AG08395 (cell line): ENCODE results near the gene RAB11B.
"Not testable (repeated sequence)": the region's sequence is repeated elsewhere in the genome, so short reads cannot be mapped to it uniquely, and the experiment has no call there.

Experiments used
- DNase-seq: peaks from one replicate; pipeline ENCODE4 v3.0.0; 2012; ENCODE audit warnings: mixed read lengths, low spot score

The RAB11B gene

GRCh38 chr19:8370176-8371010, 19.8 kb upstream of the RAB11B start:
- DNase-seq: no peak

GRCh38 chr19:8371011-8371804, 19.0 kb upstream of the RAB11B start:
- no peak for DNase-seq

- no peak for DNase-seq
Measured at GRCh38 chr19:8373867-8374813, 16.0 kb upstream of the RAB11B start.

GRCh38 chr19:8375766-8376165, 14.4 kb upstream of the RAB11B start:
- not testable (repeated sequence) for DNase-seq

GRCh38 chr19:8376373-8376974, 13.7 kb upstream of the RAB11B start:
- not testable (repeated sequence) for DNase-seq

- DNase-seq: no peak
Measured at GRCh38 chr19:8377598-8377997, 12.6 kb upstream of the RAB11B start.

GRCh38 chr19:8379156-8379891, 10.8 kb upstream of the RAB11B start:
- not testable (repeated sequence) for DNase-seq

- not testable (repeated sequence) for DNase-seq
Measured at GRCh38 chr19:8384569-8384968, 5.6 kb upstream of the RAB11B start.

GRCh38 chr19:8385103-8385502, 5.1 kb upstream of the RAB11B start:
- not testable (repeated sequence) for DNase-seq

- DNase-seq: not testable (repeated sequence)
Measured at GRCh38 chr19:8385566-8385965, 4.6 kb upstream of the RAB11B start.

GRCh38 chr19:8386419-8386818, 3.7 kb upstream of the RAB11B start:
- DNase-seq: not testable (repeated sequence)

GRCh38 chr19:8386990-8387389, 3.2 kb upstream of the RAB11B start:
- DNase-seq: no peak

- DNase-seq: no peak
Measured at GRCh38 chr19:8387688-8388611, 2.2 kb upstream of the RAB11B start.

GRCh38 chr19:8388612-8388958, 1.6 kb upstream of the RAB11B start:
- no peak for DNase-seq

GRCh38 chr19:8390617-8390981, 439 bp downstream of the RAB11B start:
- peak; percentile 96 for DNase-seq

- DNase-seq: no peak
Measured at GRCh38 chr19:8391198-8392016, 1.2 kb downstream of the RAB11B start.

GRCh38 chr19:8392017-8392591, 1.9 kb downstream of the RAB11B start:
- DNase-seq: no peak

- DNase-seq: no peak
Measured at GRCh38 chr19:8393192-8393870, 3.2 kb downstream of the RAB11B start.
